ENCODE results near the gene PDGFRB.

The PDGFRB gene

DNA sequence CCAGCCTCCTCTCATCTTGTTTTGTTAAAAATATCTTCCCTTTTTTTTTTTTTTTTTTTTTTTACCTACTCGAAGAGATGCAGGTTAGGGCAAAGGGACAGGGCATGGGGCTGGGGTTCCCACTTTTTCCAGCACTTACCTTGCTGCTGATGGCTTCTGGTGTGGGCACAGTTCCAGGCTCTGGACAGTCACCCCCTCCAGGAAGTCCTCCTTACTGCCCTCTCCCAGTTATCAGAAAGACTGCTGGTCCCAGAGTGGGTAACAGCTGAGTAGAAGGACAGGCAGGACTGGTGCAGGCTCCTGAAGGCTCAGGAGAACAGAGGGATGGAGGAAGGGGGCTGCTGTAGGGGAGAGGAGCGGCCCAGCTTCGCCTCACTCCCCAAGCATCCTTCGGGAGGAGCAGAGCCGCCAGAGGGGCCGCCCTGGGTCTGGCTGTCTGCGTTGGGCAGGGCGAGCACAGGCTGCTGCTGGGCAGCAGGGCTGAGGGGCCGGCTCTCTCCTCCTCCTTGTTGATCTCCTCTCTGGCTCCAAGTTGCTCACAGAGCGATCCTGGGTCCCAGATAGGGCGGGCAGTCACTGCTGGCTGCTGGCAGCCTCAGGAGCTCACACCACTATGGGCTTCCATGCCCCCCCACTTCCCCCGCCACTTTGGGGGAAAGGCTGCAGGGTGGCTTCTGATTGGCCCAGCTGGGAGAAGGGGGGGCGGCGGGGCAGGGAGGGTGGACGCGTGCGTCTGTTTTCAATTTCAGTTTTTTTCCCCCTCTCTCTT, at the start of gene PDGFRB:
Gene PDGFRB, minus strand, starts transcription at position 588 of the 769 bp plus-strand sequence. CDS start 18,798 bp downstream, outside the sequence.
- in situ Hi-C loops (cut with MboI; ENCODE audit: low sequenced_read_pairs) = no loop called here

DNA sequence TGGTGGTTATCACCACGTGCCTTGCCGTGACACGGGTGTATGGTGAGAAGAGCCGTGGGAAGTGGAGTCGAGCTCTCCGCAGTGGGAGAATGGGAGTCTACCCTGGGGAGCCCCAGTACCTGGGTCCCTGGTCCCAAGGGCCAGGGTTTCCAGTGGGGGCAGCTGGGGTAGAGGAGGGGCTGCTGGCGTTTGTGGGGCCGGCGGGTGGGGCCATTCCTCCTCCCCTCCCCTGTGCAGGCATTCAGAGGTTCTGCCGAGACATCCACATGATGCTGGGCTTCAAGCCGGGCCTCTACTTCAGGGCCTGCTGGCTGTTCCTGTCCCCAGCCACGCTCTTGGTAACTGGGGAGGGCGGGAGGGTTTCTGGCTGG, 48.9 kb upstream of the PDGFRB start:
- in situ Hi-C loops (cut with MboI; ENCODE audit: low sequenced_read_pairs) = loop anchor here (25.0 kb wide), 2 partner anchors 367 to 567 kb away; no protein-coding TSS in a partner anchor

- in situ Hi-C loops (cut with MboI; ENCODE audit: low sequenced_read_pairs) = loop anchor here (25.0 kb wide), 2 partner anchors 367 to 567 kb away; no protein-coding TSS in a partner anchor
These were observed 48.4 kb upstream of the PDGFRB start for GRCh38 chr5:150203832-150204589.

DNA sequence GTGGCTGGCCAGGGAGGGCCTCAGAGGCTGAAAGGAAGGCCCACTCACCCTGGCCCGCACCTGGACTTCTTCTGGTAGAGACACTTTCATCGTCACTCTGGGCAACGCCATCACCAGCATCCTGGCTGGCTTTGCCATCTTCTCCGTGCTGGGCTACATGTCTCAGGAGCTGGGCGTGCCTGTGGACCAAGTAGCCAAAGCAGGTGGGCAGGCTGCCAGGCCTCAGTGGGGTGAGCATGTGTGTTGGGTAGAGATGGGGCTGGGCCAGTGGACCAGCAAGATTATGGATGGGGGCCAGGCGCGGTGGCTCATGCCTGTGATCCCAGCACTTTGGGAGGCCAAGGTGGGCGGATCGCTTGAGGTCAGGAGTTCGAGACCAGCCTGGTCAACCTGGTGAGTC, 46.9 kb upstream of the PDGFRB start:
- in situ Hi-C loops (cut with MboI; ENCODE audit: low sequenced_read_pairs) = loop anchor here (25.0 kb wide), 2 partner anchors 365 to 565 kb away; no protein-coding TSS in a partner anchor

DNA sequence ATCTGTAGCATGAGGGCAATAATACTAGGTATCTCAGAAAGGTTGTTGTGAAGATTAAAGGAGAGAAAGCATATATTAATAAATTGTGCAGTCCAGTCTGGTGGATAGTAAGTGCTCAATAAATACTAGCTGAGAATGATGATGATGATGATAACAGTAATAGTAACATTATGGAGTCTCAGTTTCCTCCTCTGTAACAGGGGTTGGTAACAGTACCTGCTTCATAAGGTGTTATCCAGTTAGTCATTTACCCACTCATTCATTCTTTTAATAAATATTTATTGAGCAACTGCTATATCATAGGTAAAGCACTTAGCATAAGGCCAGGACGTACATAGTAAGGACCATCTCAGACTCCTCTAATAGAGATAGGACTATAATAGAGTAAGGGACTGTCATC, 41.8 kb upstream of the PDGFRB start:
- in situ Hi-C loops (cut with MboI; ENCODE audit: low sequenced_read_pairs) = no loop called here

- in situ Hi-C loops (cut with MboI; ENCODE audit: low sequenced_read_pairs) = no loop called here
These were observed 41.3 kb upstream of the PDGFRB start for GRCh38 chr5:150196986-150197385.

DNA sequence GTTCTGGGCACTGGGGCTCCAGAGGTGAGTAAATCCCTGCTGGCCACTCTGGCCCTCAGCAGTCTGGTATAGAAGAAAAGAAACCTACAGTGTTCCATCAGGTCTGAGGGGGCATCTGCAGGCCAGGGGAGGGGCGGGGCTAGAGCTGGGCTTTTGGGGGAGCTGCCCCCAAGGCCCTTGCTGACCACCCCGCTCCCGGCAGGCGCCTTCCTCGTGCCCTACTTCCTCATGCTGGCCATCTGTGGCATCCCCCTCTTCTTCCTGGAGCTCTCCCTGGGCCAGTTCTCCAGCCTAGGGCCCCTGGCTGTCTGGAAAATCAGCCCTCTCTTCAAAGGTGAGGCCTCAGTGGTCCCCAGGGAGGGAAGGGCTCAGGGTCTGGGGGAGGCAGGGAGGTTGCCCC, 40.9 kb upstream of the PDGFRB start:
- in situ Hi-C loops (cut with MboI; ENCODE audit: low sequenced_read_pairs) = no loop called here

DNA sequence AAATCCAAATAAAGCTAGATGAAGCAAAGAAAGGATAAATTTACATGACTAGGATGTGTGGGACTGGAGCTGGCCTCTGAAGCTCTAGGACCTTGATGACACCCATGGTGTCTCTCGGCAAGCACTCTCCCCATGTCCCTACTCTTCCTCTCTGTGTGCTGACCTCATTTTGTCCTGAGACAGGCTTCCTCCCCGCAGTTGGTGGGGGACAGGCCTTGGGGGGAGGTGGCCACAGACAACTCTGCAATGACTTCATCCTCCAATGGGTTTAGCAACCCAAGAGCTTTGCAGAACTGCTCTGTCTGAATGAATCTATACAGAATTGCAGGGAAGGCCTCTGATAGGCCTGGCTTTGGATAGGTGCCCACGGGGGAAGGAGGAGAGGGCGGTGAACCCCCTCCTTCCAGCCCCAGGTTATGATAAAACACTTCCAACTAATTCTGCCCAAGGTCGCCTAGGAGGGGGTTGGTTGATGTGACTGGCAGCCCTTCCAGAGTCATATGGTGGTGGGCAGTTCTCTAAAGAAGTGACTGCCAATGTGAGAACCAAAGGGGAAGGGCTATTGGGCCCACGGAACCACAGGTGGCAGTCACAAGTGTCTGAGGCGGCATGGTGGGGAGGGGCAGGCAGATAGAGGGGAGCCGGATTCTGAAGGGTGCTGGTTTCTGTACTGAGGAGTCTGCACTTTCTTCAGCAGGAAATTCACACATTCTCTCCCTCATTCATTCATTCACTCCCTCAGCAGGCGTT, 40.3 kb upstream of the PDGFRB start:
- in situ Hi-C loops (cut with MboI; ENCODE audit: low sequenced_read_pairs) = no loop called here

DNA sequence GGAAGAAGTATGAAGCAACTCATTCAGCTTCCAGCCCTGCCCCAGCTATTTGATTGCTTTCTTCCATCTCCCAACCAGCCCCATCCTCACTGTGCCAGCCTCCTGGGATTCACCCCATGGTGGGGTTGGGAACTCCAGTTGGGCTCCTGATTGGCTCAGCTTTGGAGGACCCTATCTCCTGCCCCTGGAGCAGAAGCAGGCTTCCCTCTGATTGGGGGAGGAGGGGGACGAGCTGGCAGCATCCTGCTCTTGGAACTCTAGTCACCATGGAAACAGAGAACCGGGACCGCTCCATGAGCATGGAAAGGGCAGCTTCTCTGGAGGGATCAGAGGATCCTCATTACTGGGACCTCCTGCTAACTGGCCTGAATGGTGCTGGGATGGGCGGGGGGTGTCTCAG, 36.8 kb upstream of the PDGFRB start:
- in situ Hi-C loops (cut with MboI; ENCODE audit: low sequenced_read_pairs) = no loop called here

DNA sequence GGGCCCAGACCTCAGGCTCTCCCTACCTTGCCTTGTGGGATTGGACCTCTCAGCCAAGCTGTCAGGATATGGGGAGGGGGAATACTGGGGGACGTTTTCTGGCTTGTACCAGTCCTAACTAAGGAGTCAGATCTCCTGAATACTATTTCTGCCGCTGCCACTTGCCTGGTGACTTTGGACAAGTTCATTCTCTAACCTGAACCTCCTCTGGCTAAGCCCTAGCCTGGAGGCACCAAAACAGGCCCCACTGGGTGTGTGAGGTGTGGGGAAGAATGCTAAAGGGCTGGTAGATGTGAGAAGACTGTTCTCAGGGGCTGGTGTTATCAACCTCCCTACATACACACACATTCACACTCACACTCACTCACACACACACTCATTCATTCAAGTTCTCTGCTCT, 35.3 kb upstream of the PDGFRB start:
- in situ Hi-C loops (cut with MboI; ENCODE audit: low sequenced_read_pairs) = no loop called here

DNA sequence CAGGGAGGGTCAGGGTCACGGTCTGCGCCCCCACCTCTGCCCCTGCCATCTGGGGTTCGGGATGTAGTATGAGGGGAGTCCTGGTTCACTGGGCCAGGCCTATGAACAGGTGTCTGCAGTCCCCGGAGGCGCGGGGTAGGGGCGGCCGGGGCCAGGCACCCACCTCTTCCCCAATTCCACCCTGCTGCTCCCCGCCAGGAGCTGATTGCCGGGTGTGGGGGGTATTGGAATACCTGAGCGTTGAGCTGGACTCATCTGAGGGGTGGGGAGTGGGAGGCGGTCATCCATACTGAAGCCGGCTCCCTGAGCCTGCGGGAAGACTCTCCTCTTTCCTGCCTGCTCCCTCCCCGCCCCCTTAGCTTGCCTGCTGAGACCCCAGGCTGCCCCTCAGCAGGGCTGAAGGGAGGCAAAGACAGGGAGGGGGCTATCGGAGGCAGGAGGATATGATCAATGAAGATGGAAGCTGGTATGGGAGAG, 34.9 kb upstream of the PDGFRB start:
- in situ Hi-C loops (cut with MboI; ENCODE audit: low sequenced_read_pairs) = no loop called here

GRCh38 chr5:150189728-150190502, 34.3 kb upstream of the PDGFRB start, which contains the start of gene SLC6A7:
Gene SLC6A7, plus strand, starts transcription at chr5:150190062. Its CDS starts 266 bp downstream, at chr5:150190328.
- in situ Hi-C loops (cut with MboI; ENCODE audit: low sequenced_read_pairs) = no loop called here

DNA sequence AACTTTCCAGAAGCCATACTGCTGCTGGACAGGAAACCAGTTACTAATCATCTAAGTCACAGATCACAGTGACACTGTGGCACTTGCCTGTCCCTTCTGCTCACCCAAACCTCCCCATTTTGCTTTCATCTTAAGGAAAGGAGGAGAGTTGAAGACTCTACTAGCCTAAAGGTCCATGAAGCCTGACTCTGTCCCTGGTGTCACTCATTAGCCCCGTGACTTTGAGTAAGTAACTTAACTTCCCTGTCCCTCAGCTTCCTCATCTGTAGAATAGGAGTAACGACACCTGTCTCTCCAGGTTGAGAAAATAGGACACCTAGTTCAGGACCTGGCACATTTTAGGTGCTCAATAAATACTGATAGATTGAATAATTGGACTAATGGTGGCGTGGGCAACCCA, 33.7 kb upstream of the PDGFRB start:
- in situ Hi-C loops (cut with MboI; ENCODE audit: low sequenced_read_pairs) = no loop called here

- in situ Hi-C loops (cut with MboI; ENCODE audit: low sequenced_read_pairs) = no loop called here
These were observed 32.6 kb upstream of the PDGFRB start for GRCh38 chr5:150188146-150188842.

DNA sequence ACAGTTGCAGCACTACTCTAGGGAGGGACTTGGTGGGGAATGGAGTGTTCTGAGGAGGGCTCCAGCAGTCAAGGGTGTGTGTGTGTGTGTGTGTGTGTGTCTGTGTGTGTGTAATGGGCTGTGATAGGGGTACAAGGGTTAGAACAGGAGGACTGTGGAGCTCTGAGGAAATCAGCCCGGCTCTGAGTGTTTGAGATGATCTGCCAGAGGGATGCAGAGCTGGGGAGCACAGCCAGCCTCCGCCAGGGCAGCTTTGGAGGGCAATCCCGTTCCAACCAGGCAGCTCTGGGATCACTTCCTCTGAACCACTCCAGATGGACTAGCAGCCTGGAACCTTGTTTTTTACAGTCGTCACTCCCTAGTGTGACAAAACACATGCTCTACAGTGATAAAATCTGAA, 31.3 kb upstream of the PDGFRB start:
- in situ Hi-C loops (cut with MboI; ENCODE audit: low sequenced_read_pairs) = no loop called here

GRCh38 chr5:150186137-150186536, 30.5 kb upstream of the PDGFRB start:
- in situ Hi-C loops (cut with MboI; ENCODE audit: low sequenced_read_pairs) = no loop called here

DNA sequence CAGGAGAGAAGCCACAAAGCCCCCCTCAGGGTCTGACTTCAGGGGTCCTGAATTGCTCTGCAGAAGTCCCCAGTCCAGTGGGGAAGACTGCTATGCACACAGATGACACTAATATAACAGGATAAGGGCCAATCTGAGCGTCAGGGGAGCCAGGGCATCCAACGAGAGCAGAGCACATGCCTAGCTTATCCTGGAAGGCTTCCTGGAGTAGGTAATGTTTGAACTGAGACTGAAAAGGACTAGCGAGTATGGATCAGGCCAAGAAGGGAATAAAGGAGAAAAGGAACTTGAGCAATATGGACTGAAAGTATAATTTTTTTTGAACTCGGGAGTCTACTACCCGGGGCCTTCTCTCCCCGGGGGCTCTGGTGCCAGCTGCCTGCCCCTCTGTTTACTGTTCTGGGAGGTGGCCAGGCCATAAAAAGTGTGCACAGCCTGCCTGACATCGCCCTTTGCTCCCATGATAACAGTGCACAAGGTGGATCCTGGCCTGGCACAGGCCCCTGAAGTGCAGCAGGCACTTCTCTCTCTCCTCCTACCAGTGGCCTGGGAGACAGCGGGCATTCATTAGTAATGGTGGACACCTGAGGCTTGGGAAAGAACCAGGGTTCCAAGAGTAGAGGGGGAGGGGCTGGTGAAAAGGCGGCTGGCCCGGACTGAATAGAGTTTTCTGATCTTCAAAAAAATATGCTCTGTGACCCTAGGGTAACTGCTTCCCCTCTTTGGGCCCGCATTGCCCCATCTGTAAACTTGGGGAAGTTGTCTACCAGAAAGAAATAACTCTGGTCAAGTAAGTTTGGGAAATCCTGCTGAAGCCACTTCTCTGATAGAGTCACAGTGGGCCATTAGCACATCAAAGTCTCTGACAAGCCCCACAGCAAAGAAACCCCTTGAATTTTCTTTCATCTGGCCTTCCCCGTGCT, 29.6 kb upstream of the PDGFRB start:
- in situ Hi-C loops (cut with MboI; ENCODE audit: low sequenced_read_pairs) = no loop called here

- in situ Hi-C loops (cut with MboI; ENCODE audit: low sequenced_read_pairs) = no loop called here
These were observed 28.4 kb upstream of the PDGFRB start for GRCh38 chr5:150184006-150184405.

DNA sequence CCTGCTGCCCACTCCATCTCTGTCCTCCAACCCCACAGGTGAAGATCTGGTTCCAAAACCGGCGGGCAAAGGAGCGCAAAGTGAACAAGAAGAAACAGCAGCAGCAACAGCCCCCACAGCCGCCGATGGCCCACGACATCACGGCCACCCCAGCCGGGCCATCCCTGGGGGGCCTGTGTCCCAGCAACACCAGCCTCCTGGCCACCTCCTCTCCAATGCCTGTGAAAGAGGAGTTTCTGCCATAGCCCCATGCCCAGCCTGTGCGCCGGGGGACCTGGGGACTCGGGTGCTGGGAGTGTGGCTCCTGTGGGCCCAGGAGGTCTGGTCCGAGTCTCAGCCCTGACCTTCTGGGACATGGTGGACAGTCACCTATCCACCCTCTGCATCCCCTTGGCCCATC, 27.8 kb upstream of the PDGFRB start:
- in situ Hi-C loops (cut with MboI; ENCODE audit: low sequenced_read_pairs) = no loop called here

All from HL-60/S4 (cell line).